B cell (primary cell): ENCODE measurements around the gene TRA2A. TPM values are rescaled to one million over a fixed set of nuclear protein-coding genes. Genes with fewer than 3 reads are reported as not detected.

ENCODE experiments used
- ATAC-seq: fragments of 200-7000 bp; cut with Tn5 transposase; one replicate; pipeline ENCODE4 v1.10.0; 2021; ENCODE audit warnings: low read depth, mild to moderate bottlenecking, moderate number of reproducible peaks, moderate library complexity
- CTCF ChIA-PET: fragments of 350-600 bp; sonication (Branson Sonifier 250); formaldehyde crosslinking; loops from one replicate; lab custom pipeline; 2021; ENCODE audit warnings: antibody characterized with exemption, inconsistent platforms; lab: Charles Lee
- POLR2A ChIA-PET: fragments of 350-600 bp; sonication (Branson Sonifier 250); formaldehyde crosslinking; loops from one replicate; lab custom pipeline; 2021; ENCODE audit warnings: antibody characterized with exemption; lab: Charles Lee
- DNase-seq: peaks from one replicate; pipeline ENCODE4 v3.0.0; 2013
- H2AFZ ChIP-seq: 2 replicates; pipeline ENCODE4 v1.6.1; 2012; ENCODE audit warnings: mild to moderate bottlenecking, low read depth, low read length; ENCODE audit not compliant: insufficient read depth, poor library complexity, severe bottlenecking
- H3K27ac ChIP-seq, 2 donors: 1 replicate in 1 of 2; 2 replicates in 1 of 2; pipeline ENCODE4 v1.5.1; 2012 to 2013; ENCODE audit warnings: low read length in 2 of 2, mild to moderate bottlenecking in 2 of 2, moderate library complexity in 1 of 2
- H3K27me3 ChIP-seq, 4 experiments: fragments of 200-600 bp in 1 of 4; sonication (generic) in 1 of 4; replicated peaks in 1 of 4; 1 replicate in 2 of 4; 2 replicates in 2 of 4; pipeline versions ENCODE4 v1.6.1 to v1.7.0; 2013 to 2016; ENCODE audit warnings: low read length in 3 of 4, mild to moderate bottlenecking in 2 of 4, mixed read lengths in 1 of 4, moderate library complexity in 1 of 4; ENCODE audit not compliant: insufficient read depth in 4 of 4, control insufficient read depth in 3 of 4; ENCODE audit errors: control extremely low read depth in 1 of 4
- H3K36me3 ChIP-seq, 2 experiments: replicated peaks in 1 of 2; 1 replicate in 1 of 2; 2 replicates in 1 of 2; pipeline versions ENCODE4 v1.6.1 to v1.7.1; 2013; ENCODE audit warnings: low read length in 1 of 2; ENCODE audit not compliant: insufficient read depth in 2 of 2, control insufficient read depth in 1 of 2; ENCODE audit errors: control extremely low read depth in 1 of 2, extremely low read depth in 1 of 2
- H3K4me1 ChIP-seq, 2 donors: fragments of 200-600 bp in 1 of 2; sonication (generic) in 1 of 2; 1 replicate in 1 of 2; 2 replicates in 1 of 2; pipeline versions ENCODE4 v1.5.1 to v1.6.1; 2013 to 2017; ENCODE audit warnings: low read length in 2 of 2; ENCODE audit not compliant: control insufficient read depth in 2 of 2, insufficient read depth in 2 of 2
- H3K4me2 ChIP-seq: replicated peaks from 2 replicates; pipeline ENCODE3; 2012; ENCODE audit warnings: mild to moderate bottlenecking, low read depth, low read length; ENCODE audit not compliant: poor library complexity, severe bottlenecking
- H3K4me3 ChIP-seq, 5 experiments: fragments of 200-600 bp in 1 of 5; sonication (generic) in 1 of 5; 1 replicate in 3 of 5; 2 replicates in 2 of 5; pipeline versions ENCODE4 v1.5.1 to v1.7.0; 2011 to 2016; ENCODE audit warnings: low read length in 4 of 5, mild to moderate bottlenecking in 4 of 5, low read depth in 2 of 5, control low read depth in 1 of 5, moderate library complexity in 1 of 5; ENCODE audit not compliant: insufficient read depth in 1 of 5; ENCODE audit errors: control extremely low read depth in 1 of 5, extremely low read depth in 1 of 5
- H3K79me2 ChIP-seq: fragments of 200-600 bp; sonication (generic); one replicate; pipeline ENCODE4 v1.6.0; 2016; ENCODE audit warnings: low read length; ENCODE audit not compliant: control insufficient read depth, insufficient read depth
- H3K9ac ChIP-seq: fragments of 200-600 bp; sonication (generic); 2 replicates; pipeline ENCODE4 v1.6.1; 2017; ENCODE audit warnings: mild to moderate bottlenecking, low read length, moderate library complexity
- H3K9me3 ChIP-seq, 3 donors: one replicate each; pipeline versions ENCODE4 v1.6.1 to v1.7.1; 2013; ENCODE audit warnings: low read length in 2 of 3; ENCODE audit not compliant: control insufficient read depth in 2 of 3, insufficient read depth in 1 of 3; ENCODE audit errors: control extremely low read depth in 1 of 3
- H4K20me1 ChIP-seq: 2 replicates; pipeline ENCODE4 v1.6.0; 2012; ENCODE audit warnings: mild to moderate bottlenecking, low read length; ENCODE audit not compliant: insufficient read depth, control insufficient read depth, poor library complexity, severe bottlenecking
- H3K27ac Mint-ChIP-seq: one replicate; pipeline ENCODE4 v1.8.0; 2021; ENCODE audit warnings: mixed read lengths
- H3K27me3 Mint-ChIP-seq: one replicate; pipeline ENCODE4 v1.8.0; 2021; ENCODE audit warnings: mixed read lengths
- H3K4me1 Mint-ChIP-seq: one replicate; pipeline ENCODE4 v1.8.0; 2021; ENCODE audit warnings: mixed read lengths
- H3K4me3 Mint-ChIP-seq: one replicate; pipeline ENCODE4 v1.8.0; 2021; ENCODE audit warnings: mixed read lengths
- H3K9me3 Mint-ChIP-seq: one replicate; pipeline ENCODE4 v1.8.0; 2022; ENCODE audit warnings: mixed read lengths; ENCODE audit not compliant: insufficient read depth
- CTCF ChIP-seq: fragments of 200-600 bp; IDR thresholded peaks from one replicate; pipeline ENCODE4 v1.8.0; 2022; ENCODE audit warnings: antibody characterized with exemption, mild to moderate bottlenecking
- EZH2 ChIP-seq: IDR thresholded peaks from 2 replicates; pipeline ENCODE4 v1.6.1; 2012; ENCODE audit warnings: borderline replicate concordance, low read depth, mild to moderate bottlenecking, moderate library complexity, low read length; ENCODE audit not compliant: insufficient read depth, poor library complexity, severe bottlenecking
- WGBS: methylation state at CpG from one replicate; pipeline ENCODE4 v1.1.5; 2013; ENCODE audit warnings: missing lambda C conversion rate; ENCODE audit not compliant: insufficient coverage; 5-methylcytosine and 5-hydroxymethylcytosine counted together
- intact Hi-C: fragments of 100-400 bp; cut with micrococcal nuclease; formaldehyde crosslinking; loops from one replicate; pipeline ENCODE4 v1.10.0; 2022
- polyA plus RNA-seq: library from polyadenylated mRNA; depleted of rRNA; stranded (reverse); fragments of >200 nt; gene quantifications from 2 replicates; pipeline ENCODE4 v1.2.3, GENCODE V29; 2012
- total RNA-seq, 2 donors: library from RNA; stranded (reverse); fragments of 120-200 nt in 1 of 2; gene quantifications; 1 replicate in 1 of 2; 2 replicates in 1 of 2; pipeline versions ENCODE4 v1.2.3 to v1.2.4, GENCODE V29; 2013 to 2022

Gene TRA2A
- total and polyA plus RNA-seq, 2 donors (not counting 1 experiment from before 2014, with no cell fraction given) = 107 to 173 TPM

GRCh38 chr7:23544913-23545354 is 13.2 kb upstream of the TRA2A start:
- no CpG with 5 or more reads among the region's 2 CpGs for WGBS
- H3K9me3 Mint-ChIP-seq = peaks cover 3% of the 10 kb centered on the region
- DNase-seq = peak; percentile 54
- peaks cover 19% of the 10 kb centered on the region for H3K4me1 Mint-ChIP-seq
- no peak overlapping the region for H3K4me3 ChIP-seq
- H3K27me3 ChIP-seq = no peaks in the 10 kb centered on the region
- H3K79me2 ChIP-seq = no peaks in the 10 kb centered on the region
- H3K27ac Mint-ChIP-seq = peak overlapping the region; percentile 10
- no peaks in the 10 kb centered on the region for H4K20me1 ChIP-seq
- peak; percentile 44 for ATAC-seq
- no peaks in the 10 kb centered on the region for H3K36me3 ChIP-seq
- ChIA-PET POLR2A (no interaction called here), CTCF (interaction anchor here (0.6 to 2.8 kb wide), 13 partner anchors 12 to 1121 kb away, joined by 3 to 15 read pairs (median 4); partner anchors contain the start of gene STK31)
- no peak overlapping the region for H3K4me2 ChIP-seq
- no peaks in the 10 kb centered on the region for H3K27me3 Mint-ChIP-seq
- H3K4me3 Mint-ChIP-seq = no peak overlapping the region
- peak; percentile 32 for TF ChIP-seq CTCF
- TF ChIP-seq EZH2 = no peak
- peak overlapping the region in 1 of 2 donors; percentile 20 for H3K27ac ChIP-seq
- H3K4me1 ChIP-seq = peaks cover 10 to 17% of the 10 kb centered on the region in 2 donors
- no peak overlapping the region for H3K9ac ChIP-seq
- H3K9me3 ChIP-seq = no peaks in the 10 kb centered on the region
- peak overlapping the region; percentile 31 for H2AFZ ChIP-seq
- intact Hi-C loops = loop anchor here (10.0 kb wide), 1 partner anchor 1120 kb away; no protein-coding TSS in a partner anchor

DNA sequence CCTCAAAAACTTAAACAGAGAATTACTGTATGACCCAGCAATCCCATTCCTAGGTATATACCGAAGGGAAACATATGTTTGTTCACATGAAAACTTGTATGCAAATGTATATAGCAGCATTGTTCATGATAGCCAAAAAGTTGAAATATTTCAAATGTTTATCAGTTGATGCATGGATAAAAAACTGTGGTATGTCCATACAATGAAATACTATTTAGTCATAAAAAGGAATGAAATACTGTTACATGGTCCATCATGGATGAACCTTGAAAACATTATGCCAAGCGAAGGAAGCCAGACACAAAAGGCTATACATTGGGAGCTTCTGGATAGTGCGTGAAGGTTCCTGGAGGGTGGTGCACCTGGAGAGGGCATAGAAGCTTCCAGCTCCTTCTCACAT is 11.0 kb upstream of the TRA2A start:
- Histone ChIP-seq H3K4me1 (peaks cover 21 to 29% of the 10 kb centered on the region in 2 donors), H4K20me1 (no peaks in the 10 kb centered on the region), H3K9ac (no peak overlapping the region), H3K4me2 (no peak overlapping the region), H3K9me3 (no peaks in the 10 kb centered on the region), H3K79me2 (no peaks in the 10 kb centered on the region), H3K36me3 (no peaks in the 10 kb centered on the region), H2AFZ (no peak overlapping the region), H3K27ac (no peak overlapping the region), H3K4me3 (no peak overlapping the region), H3K27me3 (no peaks in the 10 kb centered on the region)
- TF ChIP-seq EZH2 (no peak), CTCF (no peak)
- no CpG with 5 or more reads among the region's 3 CpGs for WGBS
- ChIA-PET POLR2A (no interaction called here), CTCF (interaction anchor here (0.9 to 2.8 kb wide), 3 partner anchors 19 to 185 kb away, joined by 3 to 15 read pairs (median 3); no protein-coding TSS in a partner anchor)
- Mint-ChIP-seq H3K27me3 (no peaks in the 10 kb centered on the region), H3K27ac (no peak overlapping the region), H3K9me3 (peaks cover 3% of the 10 kb centered on the region), H3K4me1 (peaks cover 29% of the 10 kb centered on the region), H3K4me3 (no peak overlapping the region)
- intact Hi-C loops = loop anchor here (10.0 kb wide), 1 partner anchor 1122 kb away; no protein-coding TSS in a partner anchor
- no peak for DNase-seq
- ATAC-seq = no peak
